ENCODE results near the gene SPSB3. TPM values are rescaled to one million over a fixed set of nuclear protein-coding genes. Genes with fewer than 3 reads are reported as not detected.

The SPSB3 gene
- total and polyA plus RNA-seq, 9 of the 15 experiments (the other 6 are each of a cell fraction or from before 2014, with no cell fraction given), result 0.39 to 37.4 (median 7.1) TPM

- TF ChIP-seq SUPT5H (IDR thresholded peaks at IDR 0.05), result peak; percentile 86
- TF ChIP-seq C11orf30 (IDR thresholded peaks at IDR 0.05; ENCODE audit: low read depth), result peak; percentile 96
- peak; percentile 67 for TF ChIP-seq CCNT2 (IDR thresholded peaks at IDR 0.05; ENCODE audit: borderline replicate concordance, extremely low read depth, insufficient read length, low read depth, low read length)
- TF ChIP-seq CSDE1 (IDR thresholded peaks at IDR 0.05), result no peak; a peak in 1 of 4 replicates
- TF ChIP-seq ZKSCAN3 (CRISPR knock-in tag; IDR thresholded peaks at IDR 0.05), result no peak
- no peak for TF ChIP-seq ETS2 (tag; IDR thresholded peaks at IDR 0.05; ENCODE audit: borderline replicate concordance, poor library complexity, severe bottlenecking)
- peak; percentile 69; the same call in 1 of the 2 replicates for TF ChIP-seq PRMT5 (CRISPR knock-in tag; IDR thresholded peaks at IDR 0.05)
- TF ChIP-seq PHB (CRISPR knock-in tag; IDR thresholded peaks at IDR 0.05), result 0 out of 2 replicates have a peak, but pooled peaks have one; percentile 75
- peak; percentile 65 for TF ChIP-seq HMGN3 (IDR thresholded peaks at IDR 0.05; ENCODE audit: borderline replicate concordance, extremely low read depth, insufficient read length, low read depth, low read length)
- no peak for TF ChIP-seq ID3 (CRISPR knock-in tag; IDR thresholded peaks at IDR 0.05)
- no peak for TF ChIP-seq ID3 (tag; IDR thresholded peaks at IDR 0.05)
- TF ChIP-seq SIN3B (IDR thresholded peaks at IDR 0.05; ENCODE audit: low read depth), result peak; percentile 96
- peak; percentile 100 for TF ChIP-seq GABPA (tag; conservative IDR thresholded peaks at IDR 0.05; ENCODE audit: low read depth)
- TF ChIP-seq CREB1 (IDR thresholded peaks at IDR 0.05), result no peak; the same call in 1 of the 2 replicates
- TF ChIP-seq CREB1 (CRISPR knock-in tag; IDR thresholded peaks at IDR 0.05), result peak; percentile 49; the same call in 1 of the 2 replicates
- TF ChIP-seq JUNB (CRISPR knock-in tag; conservative IDR thresholded peaks at IDR 0.05), result peak; percentile 28; the same call in 1 of the 2 replicates
- TF ChIP-seq RBM17 (IDR thresholded peaks at IDR 0.05; ENCODE audit: borderline replicate concordance, low read depth, low read length), result no peak
- TF ChIP-seq PCBP2 (IDR thresholded peaks at IDR 0.05; ENCODE audit: low read depth, low read length, poor library complexity, severe bottlenecking), result peak; percentile 13
- peak; percentile 67; the same call in 1 of the 2 replicates for TF ChIP-seq NKRF (IDR thresholded peaks at IDR 0.05; ENCODE audit: borderline replicate concordance)
- TF ChIP-seq GABPB1 (CRISPR knock-in tag; IDR thresholded peaks at IDR 0.05), result peak; percentile 99
- peak; percentile 90 for TF ChIP-seq POLR2A (conservative IDR thresholded peaks at IDR 0.05)
- TF ChIP-seq RAD21 (CRISPR knock-in tag; conservative IDR thresholded peaks at IDR 0.05 in 1 of 2, IDR thresholded peaks at IDR 0.05 in 1 of 2), result peak; percentile 26 to 66; a peak in 3 of 4 replicates
- no peak for TF ChIP-seq NR2C1 (IDR thresholded peaks at IDR 0.05)
- TF ChIP-seq NR2C1 (tag; IDR thresholded peaks at IDR 0.05), result peak; percentile 56; the same call in 1 of the 2 replicates
- no peak for TF ChIP-seq OTX1 (CRISPR knock-in tag; IDR thresholded peaks at IDR 0.05)
- TF ChIP-seq ZNF77 (CRISPR knock-in tag; IDR thresholded peaks at IDR 0.05), result no peak
- no peak for TF ChIP-seq ZNF79 (CRISPR knock-in tag; IDR thresholded peaks at IDR 0.05; ENCODE audit: low read depth)
- TF ChIP-seq SRF (CRISPR knock-in tag; IDR thresholded peaks at IDR 0.05), result peak in 1 of 2 experiments; percentile 22; a peak in 1 of 4 replicates
Observed at GRCh38 chr16:1772908-1773702, 9.3 kb downstream of the SPSB3 start, which contains the start of gene MRPS34 (continued).

All from K562 (cell line).